ENCODE data around the gene SLC9A3. TPM values are rescaled to one million over a fixed set of nuclear protein-coding genes. Genes with fewer than 3 reads are reported as not detected.

The SLC9A3 gene
- total RNA-seq, 2 donors from 2014 or later, result 4.3 to 5.3 TPM

DNA sequence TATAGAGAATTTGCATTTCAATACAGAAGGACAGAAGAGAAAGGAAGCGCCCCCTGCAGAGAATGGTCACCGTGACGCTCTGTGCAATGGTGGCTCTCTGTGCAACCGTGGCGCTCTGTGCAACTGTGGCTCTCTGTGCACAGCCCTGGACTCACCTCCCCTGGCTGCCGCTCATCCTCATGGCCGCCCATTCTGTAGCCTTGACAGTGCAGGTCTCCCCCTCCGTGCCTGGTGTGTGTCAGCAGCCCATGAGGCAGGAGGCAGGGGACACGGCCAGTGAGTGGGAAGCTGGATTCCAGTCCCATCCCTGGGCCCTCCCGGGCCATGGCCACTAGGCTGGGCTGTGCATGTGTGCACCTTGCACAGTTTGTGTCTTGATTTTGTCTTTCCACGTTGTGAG lies 69.3 kb downstream of the SLC9A3 start:
- Histone ChIP-seq H3K9me3 (no peaks in the 10 kb centered on the region), H3K27ac (no peak overlapping the region), H3K27me3 (replicated peaks; ENCODE audit: insufficient read depth) (no peaks in the 10 kb centered on the region), H3K36me3 (no peaks in the 10 kb centered on the region), H3K4me3 (no peak overlapping the region), H3K4me1 (replicated peaks) (no peaks in the 10 kb centered on the region)
- TF ChIP-seq POLR2A (IDR thresholded peaks at IDR 0.05) (no peak), POLR2AphosphoS5 (IDR thresholded peaks at IDR 0.05) (no peak)
- TF ChIP-seq, protein P1, sequence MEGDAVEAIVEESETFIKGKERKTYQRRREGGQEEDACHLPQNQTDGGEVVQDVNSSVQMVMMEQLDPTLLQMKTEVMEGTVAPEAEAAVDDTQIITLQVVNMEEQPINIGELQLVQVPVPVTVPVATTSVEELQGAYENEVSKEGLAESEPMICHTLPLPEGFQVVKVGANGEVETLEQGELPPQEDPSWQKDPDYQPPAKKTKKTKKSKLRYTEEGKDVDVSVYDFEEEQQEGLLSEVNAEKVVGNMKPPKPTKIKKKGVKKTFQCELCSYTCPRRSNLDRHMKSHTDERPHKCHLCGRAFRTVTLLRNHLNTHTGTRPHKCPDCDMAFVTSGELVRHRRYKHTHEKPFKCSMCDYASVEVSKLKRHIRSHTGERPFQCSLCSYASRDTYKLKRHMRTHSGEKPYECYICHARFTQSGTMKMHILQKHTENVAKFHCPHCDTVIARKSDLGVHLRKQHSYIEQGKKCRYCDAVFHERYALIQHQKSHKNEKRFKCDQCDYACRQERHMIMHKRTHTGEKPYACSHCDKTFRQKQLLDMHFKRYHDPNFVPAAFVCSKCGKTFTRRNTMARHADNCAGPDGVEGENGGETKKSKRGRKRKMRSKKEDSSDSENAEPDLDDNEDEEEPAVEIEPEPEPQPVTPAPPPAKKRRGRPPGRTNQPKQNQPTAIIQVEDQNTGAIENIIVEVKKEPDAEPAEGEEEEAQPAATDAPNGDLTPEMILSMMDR (IDR thresholded peaks at IDR 0.05), result no peak
- WGBS, result 86% methylated on average over 11 of the region's 11 CpGs
- intact Hi-C loops (cut with DNase I), result no loop called here
- no peak for DNase-seq (ENCODE audit: low spot score)

DNA sequence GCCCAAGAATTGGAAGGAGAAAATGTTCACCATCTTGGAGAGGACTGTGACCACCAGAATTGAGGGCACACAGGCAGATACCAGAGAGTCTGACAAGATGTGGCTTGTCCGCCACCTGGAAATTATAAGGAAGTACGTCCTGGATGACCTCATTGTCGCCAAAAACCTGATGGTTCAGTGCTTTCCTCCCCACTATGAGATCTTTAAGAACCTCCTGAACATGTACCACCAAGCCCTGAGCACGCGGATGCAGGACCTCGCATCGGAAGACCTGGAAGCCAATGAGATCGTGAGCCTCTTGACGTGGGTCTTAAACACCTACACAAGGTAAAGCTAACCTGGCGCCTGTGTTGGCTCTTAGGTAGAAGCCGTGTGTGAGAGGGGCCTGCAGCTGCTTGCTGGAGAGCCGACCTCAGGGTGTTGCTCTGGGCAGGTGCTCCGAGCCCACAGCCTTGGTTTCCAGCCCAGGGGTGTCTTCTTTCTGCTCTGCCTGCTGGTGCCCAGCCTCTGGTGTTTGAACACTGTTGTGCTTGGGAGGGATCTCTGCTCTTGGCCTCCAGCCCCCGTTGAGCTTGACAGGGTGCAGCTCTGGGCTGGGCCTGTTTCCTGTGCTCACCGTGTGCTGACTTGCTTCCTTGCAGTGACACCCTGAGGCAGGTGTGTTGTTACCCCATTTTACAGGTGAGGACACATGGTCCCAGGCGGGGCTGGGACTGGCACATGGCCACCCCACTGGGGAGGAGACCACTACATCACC lies 70.3 kb downstream of the SLC9A3 start:
- WGBS, result 88% methylated on average over 15 of the region's 16 CpGs
- Histone ChIP-seq H3K4me1 (replicated peaks) (no peaks in the 10 kb centered on the region), H3K9me3 (no peaks in the 10 kb centered on the region), H3K27ac (no peak overlapping the region), H3K27me3 (replicated peaks; ENCODE audit: insufficient read depth) (no peaks in the 10 kb centered on the region), H3K36me3 (no peaks in the 10 kb centered on the region), H3K4me3 (no peak overlapping the region)
- intact Hi-C loops (cut with DNase I), result no loop called here
- TF ChIP-seq POLR2A (IDR thresholded peaks at IDR 0.05) (no peak), POLR2AphosphoS5 (IDR thresholded peaks at IDR 0.05) (no peak)
- TF ChIP-seq, protein P1 (IDR thresholded peaks at IDR 0.05), result no peak
- no peak for DNase-seq (ENCODE audit: low spot score)

GRCh38 chr5:452978-453710 lies 71.1 kb downstream of the SLC9A3 start:
- DNase-seq (ENCODE audit: low spot score), result no peak
- Histone ChIP-seq H3K4me1 (replicated peaks) (no peaks in the 10 kb centered on the region), H3K27ac (no peak overlapping the region), H3K27me3 (replicated peaks; ENCODE audit: insufficient read depth) (no peaks in the 10 kb centered on the region), H3K36me3 (peaks cover 0 to 5% of the 10 kb centered on the region in 2 donors), H3K9me3 (no peaks in the 10 kb centered on the region), H3K4me3 (no peak overlapping the region)
- TF ChIP-seq, protein P1 (IDR thresholded peaks at IDR 0.05), result no peak
- no peak for TF ChIP-seq POLR2A (IDR thresholded peaks at IDR 0.05)
- no peak for TF ChIP-seq POLR2AphosphoS5 (IDR thresholded peaks at IDR 0.05)
- 97% methylated on average over 17 of the region's 17 CpGs for WGBS
- intact Hi-C loops (cut with DNase I), result no loop called here

DNA sequence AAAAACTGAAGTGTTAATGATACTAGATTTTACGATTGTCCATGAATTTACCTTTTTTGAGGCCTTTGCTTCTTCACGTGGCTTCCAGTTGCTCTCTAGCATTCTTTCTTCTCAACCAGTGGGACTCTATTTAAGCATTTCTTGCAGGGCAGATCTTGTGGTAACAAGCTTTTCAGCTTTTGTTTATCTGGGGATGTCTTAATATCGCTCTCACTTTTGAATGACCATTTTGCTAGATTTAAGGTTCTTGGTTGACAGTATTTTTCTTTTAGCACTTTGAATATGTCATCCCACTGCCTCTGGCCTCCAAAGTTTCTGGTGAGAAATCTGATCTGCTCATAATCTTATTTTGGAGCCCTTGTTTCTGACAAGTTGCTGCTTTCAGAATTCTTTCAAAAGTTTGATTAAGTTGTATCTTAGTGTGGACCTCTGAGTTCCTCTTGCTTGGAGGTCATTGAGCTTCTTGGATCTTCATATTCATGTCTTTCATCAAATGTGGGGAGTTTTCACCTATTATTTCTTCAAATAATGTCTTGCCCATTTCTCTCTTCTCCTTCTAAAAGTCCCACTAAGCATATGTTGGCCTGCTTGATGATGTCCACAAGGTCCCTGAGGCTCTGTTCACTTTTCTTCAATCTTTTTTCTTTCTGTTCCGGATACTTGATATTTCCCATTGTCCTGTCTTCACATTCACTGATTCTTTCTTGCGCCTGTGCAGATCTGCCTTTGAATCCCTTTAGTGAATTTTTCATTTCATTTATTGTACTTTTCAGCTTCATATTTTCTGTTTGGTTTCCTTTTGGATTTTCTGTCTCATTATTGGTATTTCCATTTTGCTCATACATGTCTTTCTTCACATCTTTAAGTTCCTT lies 72.4 kb downstream of the SLC9A3 start:
- Histone ChIP-seq H3K9me3 (no peaks in the 10 kb centered on the region), H3K27ac (no peak overlapping the region), H3K27me3 (replicated peaks; ENCODE audit: insufficient read depth) (no peaks in the 10 kb centered on the region), H3K4me1 (replicated peaks) (no peaks in the 10 kb centered on the region), H3K36me3 (peaks cover 0 to 17% of the 10 kb centered on the region in 2 donors), H3K4me3 (no peak overlapping the region)
- no peak for DNase-seq (ENCODE audit: low spot score)
- intact Hi-C loops (cut with DNase I), result no loop called here
- no peak for TF ChIP-seq POLR2A (IDR thresholded peaks at IDR 0.05)
- TF ChIP-seq, protein P1 (IDR thresholded peaks at IDR 0.05), result no peak
- no peak for TF ChIP-seq POLR2AphosphoS5 (IDR thresholded peaks at IDR 0.05)
- WGBS, result 87% methylated on average over 5 of the region's 5 CpGs

All from prostate gland (tissue), 2 donors.